GM18861 (cell line): ENCODE data around the gene LRRC74B.
"Not testable (repeated sequence)": the region's sequence is repeated elsewhere in the genome, so short reads cannot be mapped to it uniquely, and the experiment has no call there.

Experiments
- ATAC-seq: cut with Tn5 transposase; IDR thresholded peaks from one replicate; pipeline ENCODE4 v1.9.1; 2021; ENCODE audit not compliant: unreplicated experiment

The LRRC74B gene

GRCh38 chr22:21032037-21032867, 13.5 kb upstream of the LRRC74B start, which contains the start of gene SLC7A4:
Gene SLC7A4 (minus strand): TSS chr22:21032561. CDS start chr22:21031812, 749 bp downstream.
- ATAC-seq = no peak

- ATAC-seq = no peak
Observed at GRCh38 chr22:21032868-21033688, 12.7 kb upstream of the LRRC74B start.

GRCh38 chr22:21033895-21034294, 11.9 kb upstream of the LRRC74B start:
- no peak for ATAC-seq

DNA sequence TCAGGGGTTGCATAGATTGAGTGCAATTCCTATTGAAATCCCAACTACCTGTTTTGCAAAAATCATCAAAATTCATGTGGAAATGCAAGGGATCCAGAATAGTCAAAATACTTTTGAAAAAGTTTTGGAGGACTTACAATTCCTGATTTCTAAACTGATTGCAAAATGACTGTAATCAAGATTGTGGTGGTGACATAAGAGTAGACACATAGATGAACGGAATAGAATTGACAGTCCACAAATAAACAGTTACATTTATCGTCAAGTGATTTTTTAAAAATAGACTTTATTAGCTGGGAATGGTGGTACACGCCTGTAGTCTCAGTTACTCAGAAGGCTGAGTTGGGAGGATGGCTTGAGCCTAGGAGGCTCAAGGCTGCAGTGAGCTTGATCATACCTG, 10.8 kb upstream of the LRRC74B start:
- ATAC-seq = no peak

DNA sequence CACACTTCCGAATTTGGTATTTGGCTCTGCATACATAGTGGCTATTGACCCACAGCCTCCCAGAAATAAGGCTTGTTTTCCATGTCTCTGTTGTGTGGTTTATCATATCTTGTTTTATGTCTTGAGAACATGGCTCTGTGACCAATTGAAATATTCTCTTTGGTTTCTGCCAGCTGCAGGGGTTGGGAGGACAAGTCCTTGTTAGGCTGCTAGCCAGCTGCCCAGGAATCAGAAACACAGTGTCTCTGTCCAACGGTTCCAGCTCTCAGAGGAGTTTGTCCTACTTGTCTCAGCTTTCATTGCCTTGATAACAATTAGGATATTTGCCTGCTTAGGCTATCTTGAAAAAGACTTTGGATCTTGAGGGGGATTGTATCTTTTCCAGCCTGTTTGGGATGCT, 7.3 kb upstream of the LRRC74B start:
- ATAC-seq = no peak

GRCh38 chr22:21039158-21039557, 6.6 kb upstream of the LRRC74B start:
- not testable (repeated sequence) for ATAC-seq

GRCh38 chr22:21041937-21042336, 3.8 kb upstream of the LRRC74B start:
- no peak for ATAC-seq

DNA sequence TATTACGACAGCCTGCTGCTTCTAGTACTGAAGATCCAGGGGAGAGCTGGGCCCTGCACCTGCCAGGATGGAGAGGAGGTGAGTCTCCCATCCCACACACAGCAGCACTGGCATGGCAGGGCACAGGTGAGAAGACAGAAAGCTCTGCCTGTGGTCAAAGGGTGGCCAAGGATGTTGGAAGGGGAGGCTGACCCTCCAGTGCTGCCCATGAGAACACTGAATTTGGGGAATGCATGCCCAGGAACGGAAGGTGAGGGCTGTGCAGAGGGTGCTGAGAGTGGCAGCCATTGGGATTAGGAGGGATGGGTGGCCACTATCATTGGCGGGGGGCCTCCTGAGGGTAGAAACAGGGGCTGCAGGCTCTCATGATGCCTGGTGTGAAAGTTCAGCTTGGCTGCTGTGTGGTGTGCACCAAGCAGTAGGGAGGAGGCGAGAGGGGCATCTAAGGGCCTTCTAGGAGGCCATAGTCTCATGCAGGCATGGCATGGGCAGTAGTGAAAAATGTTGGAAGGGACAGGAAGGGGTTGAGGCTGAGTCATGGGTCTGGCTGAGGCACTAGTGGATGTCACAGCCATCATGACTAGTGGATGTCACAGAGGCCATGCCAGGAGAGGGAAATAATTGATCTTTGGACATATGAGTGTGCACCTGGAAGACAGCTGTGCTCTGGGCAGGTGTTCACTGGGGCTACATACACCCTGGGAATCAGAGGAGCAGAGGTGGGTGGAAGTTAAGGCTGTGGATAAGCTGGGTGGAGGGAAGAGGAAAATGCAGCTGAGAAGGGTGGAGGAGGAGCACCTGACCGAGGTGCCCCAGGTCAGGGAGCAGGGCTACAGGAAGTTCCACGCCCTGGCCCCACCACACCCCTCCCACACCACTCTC, 2.5 kb upstream of the LRRC74B start:
- ATAC-seq = no peak

DNA sequence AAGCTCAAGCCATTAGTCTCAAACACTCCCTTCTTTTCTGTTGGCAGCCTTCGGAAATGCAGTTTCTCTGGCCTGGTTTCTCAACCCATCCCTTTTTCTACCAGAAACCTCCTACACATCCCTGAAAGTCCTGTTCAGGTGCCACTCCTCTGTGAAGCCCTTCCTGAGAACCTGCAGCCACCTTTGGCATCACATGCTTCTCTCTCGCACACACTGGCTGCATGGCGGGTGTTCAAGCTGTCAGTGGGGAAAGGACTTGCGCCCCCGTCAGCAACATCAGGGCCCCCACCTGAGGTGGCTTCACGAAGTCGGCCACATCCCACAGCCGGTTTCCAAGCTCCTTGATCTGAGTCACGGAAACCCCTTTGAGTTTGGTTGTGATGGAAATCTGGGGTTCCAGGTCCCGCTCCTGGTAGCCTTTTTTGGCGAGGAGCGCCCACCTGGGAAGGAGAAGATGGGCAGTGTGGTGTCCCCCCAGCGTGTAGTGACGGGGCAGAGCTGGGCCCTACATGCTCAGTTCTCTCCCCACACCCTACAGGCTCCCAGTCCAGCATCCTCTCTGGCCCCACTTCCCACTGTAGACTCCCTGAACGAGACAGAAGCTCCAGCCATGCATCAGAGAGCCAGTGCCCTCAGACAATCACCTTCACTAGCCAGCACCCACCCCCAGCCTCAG, 1.7 kb upstream of the LRRC74B start:
- no peak for ATAC-seq

DNA sequence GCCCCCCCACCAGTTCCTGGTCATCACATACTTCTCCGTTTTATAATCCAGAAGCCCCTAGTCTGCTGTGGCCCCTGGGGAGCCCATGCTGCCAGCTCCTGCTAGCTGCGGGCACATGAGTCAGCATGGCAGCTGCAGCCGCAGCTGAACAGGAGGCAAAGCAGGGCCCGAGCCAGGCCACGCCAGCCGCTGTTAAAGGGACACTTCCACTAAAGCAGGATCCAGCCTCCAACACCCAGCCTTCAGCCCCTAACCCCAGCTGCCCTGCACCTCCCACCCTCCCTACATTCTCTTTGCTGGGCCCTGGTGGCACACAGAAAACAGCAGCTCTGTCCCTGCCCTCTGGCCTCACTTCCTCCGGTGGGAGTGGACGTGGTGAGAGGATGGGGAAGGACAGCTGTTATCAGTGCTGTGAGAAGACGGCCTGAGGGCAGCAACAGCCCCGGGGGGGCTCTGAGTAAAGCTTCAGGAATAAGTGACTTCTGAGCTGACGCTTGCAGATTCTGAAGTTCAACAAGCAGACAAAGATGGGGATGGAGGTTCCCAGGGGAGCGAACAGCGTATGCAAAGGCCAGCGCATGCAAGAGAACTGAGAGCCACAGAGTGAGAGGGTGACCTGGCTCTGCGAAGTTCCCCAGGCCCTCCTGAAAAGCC, 688 bp upstream of the LRRC74B start:
- no peak for ATAC-seq

DNA sequence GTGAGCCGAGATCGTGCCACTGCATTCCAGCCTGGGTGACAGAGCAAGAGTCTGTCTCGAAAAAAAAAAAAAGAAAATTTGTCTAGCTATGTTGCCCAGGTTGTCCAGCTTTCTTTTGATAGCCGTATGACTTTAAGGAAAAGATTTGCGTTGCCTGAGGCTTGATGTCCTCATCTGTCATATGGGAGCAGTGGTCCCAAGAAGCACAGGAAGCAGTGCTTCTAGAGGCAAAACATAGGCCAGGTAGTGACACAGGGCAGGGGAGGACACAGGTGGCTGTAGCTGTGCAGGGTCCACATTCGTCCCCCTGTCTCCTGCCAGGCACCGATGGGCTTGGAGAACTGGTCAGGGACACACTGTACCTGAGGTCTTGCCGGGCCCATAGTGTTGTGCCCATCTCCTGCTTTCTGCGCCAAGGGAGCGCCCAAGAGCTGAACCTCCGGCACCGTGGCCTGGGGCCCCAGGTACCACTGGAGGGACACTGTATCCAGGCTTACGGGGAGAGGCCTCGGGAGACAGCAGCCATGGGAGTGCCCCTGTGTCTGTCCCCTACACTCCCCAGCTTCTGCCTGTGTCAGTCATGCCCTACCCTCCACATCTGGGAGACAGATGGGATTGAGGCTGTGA, 1.4 kb downstream of the LRRC74B start:
- no peak for ATAC-seq

GRCh38 chr22:21047730-21048129, 2.0 kb downstream of the LRRC74B start:
- no peak for ATAC-seq

DNA sequence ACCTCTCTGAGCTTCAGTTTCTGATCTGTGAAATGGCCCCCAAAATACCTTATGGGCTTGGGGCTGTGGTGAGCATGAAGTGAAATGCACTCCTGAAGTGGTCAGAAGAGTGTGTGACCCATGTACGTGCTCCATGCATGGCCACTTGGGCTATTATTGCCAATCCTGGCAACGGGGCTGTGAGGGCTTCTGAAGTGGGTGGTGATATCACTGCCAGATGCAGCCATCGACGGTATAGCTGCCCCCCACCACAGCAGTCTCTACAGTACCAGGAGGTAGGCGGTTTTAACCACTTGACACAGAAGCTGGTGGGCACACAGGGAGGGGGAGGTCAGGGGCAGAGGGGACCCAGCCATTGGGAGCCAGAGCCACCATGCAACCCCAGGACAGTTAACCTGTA, 2.7 kb downstream of the LRRC74B start:
- not testable (repeated sequence) for ATAC-seq

DNA sequence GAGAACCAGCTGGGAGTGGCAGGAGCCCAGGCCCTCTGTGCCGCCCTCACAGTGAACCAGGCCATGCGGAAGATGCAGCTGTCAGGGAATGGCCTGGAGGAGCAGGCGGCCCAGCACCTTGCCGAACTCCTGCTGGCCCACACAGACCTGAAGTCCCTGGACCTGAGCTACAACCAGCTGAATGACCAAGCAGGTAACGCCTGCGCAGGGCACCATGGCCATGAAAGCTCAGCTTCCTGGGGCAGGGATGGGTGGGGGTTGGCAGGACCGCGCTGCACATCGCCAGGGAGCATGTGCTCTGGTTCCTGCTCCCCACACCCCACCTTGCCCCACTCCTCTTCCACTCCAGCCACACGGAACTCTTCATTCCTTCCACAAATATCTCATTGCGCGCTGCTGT, 3.2 kb downstream of the LRRC74B start:
- not testable (repeated sequence) for ATAC-seq

DNA sequence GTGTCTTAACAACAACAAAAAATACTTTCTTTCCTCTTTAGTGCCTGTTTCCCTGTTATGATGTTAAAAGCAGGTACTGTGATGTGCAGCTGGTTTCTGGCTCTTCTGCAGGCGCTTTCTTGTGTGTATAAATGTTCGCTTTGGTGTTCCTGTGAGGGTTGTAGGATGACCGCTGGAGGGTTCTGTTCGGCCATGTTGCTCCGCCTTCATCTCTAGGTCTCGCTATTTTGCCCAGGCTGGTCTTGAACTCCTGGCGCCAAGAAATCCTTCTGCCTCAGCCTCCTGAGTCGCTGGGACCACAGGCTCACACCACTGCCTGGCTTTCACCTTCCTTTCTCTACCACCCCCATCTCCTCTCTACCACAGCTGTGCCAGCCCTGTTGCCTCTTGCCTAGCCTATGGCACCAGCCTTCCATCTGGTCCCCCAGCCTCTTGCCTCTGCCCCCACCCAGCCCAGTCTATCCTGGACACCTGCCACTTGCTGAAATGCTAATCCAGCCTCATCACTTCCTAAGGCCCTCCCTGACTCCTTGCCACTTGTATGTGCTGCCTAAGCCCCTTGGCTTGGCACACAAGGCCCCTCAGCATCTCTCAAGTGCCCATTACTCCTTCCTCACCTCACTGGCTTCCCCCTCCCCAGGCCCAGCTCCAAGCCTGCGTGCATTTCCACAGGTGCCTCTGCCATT, 5.5 kb downstream of the LRRC74B start:
- ATAC-seq = no peak

DNA sequence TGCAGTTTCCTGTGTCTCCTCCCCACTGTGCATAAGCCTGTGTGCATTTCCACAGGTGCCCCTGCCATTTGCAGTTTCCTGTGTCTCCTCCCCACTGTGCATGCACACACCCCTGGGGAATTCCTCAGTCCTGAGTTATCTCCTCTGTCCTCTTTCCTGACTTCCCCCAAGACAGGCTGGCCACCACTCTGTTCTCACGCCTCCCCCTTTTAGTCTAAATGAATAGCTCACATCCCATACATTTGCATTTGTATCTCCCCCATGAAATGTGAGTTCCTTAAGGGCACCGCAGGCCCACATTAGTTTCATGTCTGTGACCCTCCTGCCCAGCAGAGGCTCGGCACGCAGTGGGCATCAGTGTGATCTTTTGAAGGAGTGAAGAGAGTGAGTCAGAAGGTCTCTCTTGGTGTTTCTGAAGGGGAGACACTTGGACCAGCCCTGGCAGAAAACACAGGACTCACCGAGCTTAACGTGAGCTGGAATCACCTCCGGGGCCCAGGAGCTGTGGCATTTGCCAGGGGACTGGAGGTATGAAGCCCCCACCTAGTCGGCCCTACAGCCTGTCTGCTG, 6.2 kb downstream of the LRRC74B start:
- no peak for ATAC-seq

GRCh38 chr22:21052715-21053459, 7.1 kb downstream of the LRRC74B start:
- no peak for ATAC-seq
